Measurements from ENCODE around the gene SEC23A. TPM values are rescaled to one million over a fixed set of nuclear protein-coding genes. Genes with fewer than 3 reads are reported as not detected.

SEC23A gene
- total and polyA plus RNA-seq, 2 of the 8 experiments (the other 6 are each of a cell fraction or from before 2014, with no cell fraction given) = 30.9 to 58.2 TPM

GRCh38 chr14:39145266-39145966 is 42.4 kb upstream of the SEC23A start:
- Histone ChIP-seq H3K23me2 (ENCODE audit: low read depth, low read length) (no peaks in the 10 kb centered on the region), H4K8ac (ENCODE audit: extremely low read depth, insufficient read depth, low read length) (no peak overlapping the region), H3K79me1 (ENCODE audit: low read depth, low read length) (no peaks in the 10 kb centered on the region), H2BK5ac (ENCODE audit: low read depth, low read length) (no peak overlapping the region), H3K79me2 (ENCODE audit: control insufficient read depth in 1 of 2, insufficient read depth in 2 of 2, low read length in 2 of 2) (no peaks in the 10 kb centered on the region), H3K36me3 (ENCODE audit: control insufficient read depth in 2 of 4, insufficient read depth in 4 of 4, low read length in 3 of 4) (peaks cover 0 to 11% (median 2%) of the 10 kb centered on the region in 4 experiments; a peak in 1 of 8 replicates), H3K9ac (replicated peaks in 1 of 4; ENCODE audit: extremely low read depth in 1 of 4, low read depth in 3 of 4, low read length in 3 of 4) (no peak overlapping the region), H2BK20ac (ENCODE audit: low read length) (no peak overlapping the region), H3K4me3 (ENCODE audit: extremely low read depth in 1 of 4, insufficient read depth in 2 of 4, low read depth in 3 of 4, low read length in 4 of 4) (no peak overlapping the region), H2AK5ac (ENCODE audit: low read depth, low read length) (no peak overlapping the region), H4K5ac (ENCODE audit: insufficient read length, low read depth, low read length) (no peak overlapping the region), H2BK12ac (ENCODE audit: low read depth, low read length) (no peak overlapping the region), H3K4me1 (replicated peaks in 1 of 4; ENCODE audit: control insufficient read depth in 3 of 4, insufficient read depth in 4 of 4, low read length in 3 of 4) (0 out of 7 replicates have a peak, but pooled peaks cover 0 to under 1% (median 0%) of the 10 kb centered on the region in 4 experiments), H3K4me2 (ENCODE audit: insufficient read depth in 1 of 2, low read depth in 2 of 2, low read length in 2 of 2) (no peak overlapping the region), H3K18ac (ENCODE audit: extremely low read depth, low read length) (no peak overlapping the region), H2AFZ (ENCODE audit: low read length) (no peak overlapping the region), H2BK15ac (ENCODE audit: low read length) (no peak overlapping the region), H4K20me1 (replicated peaks in 1 of 2; ENCODE audit: control insufficient read depth in 1 of 2, insufficient read depth in 2 of 2, low read length in 2 of 2) (no peaks in the 10 kb centered on the region), H3K27me3 (replicated peaks in 1 of 4; ENCODE audit: control insufficient read depth in 3 of 4, extremely low read depth in 1 of 4, insufficient read depth in 3 of 4, low read length in 3 of 4) (no peaks in the 10 kb centered on the region), H4K91ac (replicated peaks; ENCODE audit: insufficient read length, low read length) (no peak overlapping the region), H3K4ac (replicated peaks; ENCODE audit: insufficient read length, low read depth, low read length) (no peak overlapping the region), H3K23ac (ENCODE audit: insufficient read length) (no peak overlapping the region), H3K56ac (replicated peaks; ENCODE audit: insufficient read length, low read depth, low read length) (no peak overlapping the region), H3K9me3 (ENCODE audit: insufficient read depth in 2 of 2, low read depth in 1 of 2, low read length in 1 of 2) (peaks cover 12% of the 10 kb centered on the region in 2 experiments), H3K14ac (ENCODE audit: insufficient read length) (no peak overlapping the region), H3K27ac (ENCODE audit: low read depth, low read length) (no peak overlapping the region), H2BK120ac (replicated peaks; ENCODE audit: low read depth, low read length) (no peak overlapping the region)
- peak in 1 of 2 experiments; percentile 32 for DNase-seq (ENCODE audit: low read depth in 1 of 2, low spot score in 2 of 2)
- CTCF ChIA-PET (ENCODE audit: partially characterized antibody) = interaction anchor here (1.2 kb wide), 1 partner anchor 16 kb away, joined by 4 read pairs; no protein-coding TSS in a partner anchor
- no peak for FAIRE-seq
- 87% methylated on average over 7 of the region's 7 CpGs; no CpG with 5 or more reads in 1 of the 2 experiments for WGBS, 2 experiments (ENCODE audit: extremely low coverage in 1 of 2, insufficient coverage in 1 of 2, insufficient read length in 1 of 2, insufficient replicate concordance in 2 of 2, low coverage in 1 of 2, low lambda C conversion rate in 2 of 2, missing lambda C conversion rate in 1 of 2)
- POLR2A ChIA-PET (ENCODE audit: partially characterized antibody) = interaction anchor here (0.6 to 2.1 kb wide), 6 partner anchors 11 to 33 kb away, joined by 3 to 5 read pairs (median 3); partner anchors contain the start of genes PNN and TRAPPC6B
- TF ChIP-seq KDM1A (IDR thresholded peaks at IDR 0.05; ENCODE audit: borderline replicate concordance, low read length) (no peak), NRF1 (IDR thresholded peaks at IDR 0.05; ENCODE audit: low read depth, low read length) (no peak), CTBP2 (IDR thresholded peaks at IDR 0.05; ENCODE audit: borderline replicate concordance, insufficient read depth, insufficient read length, low read length) (no peak), RXRA (IDR thresholded peaks at IDR 0.05; ENCODE audit: insufficient read depth, low read depth, low read length) (no peak), JUN (IDR thresholded peaks at IDR 0.05; ENCODE audit: low read depth, low read length) (no peak), HDAC6 (IDR thresholded peaks at IDR 0.05; ENCODE audit: low read depth, low read length) (no peak), TCF12 (IDR thresholded peaks at IDR 0.05; ENCODE audit: low read depth, low read length) (no peak), CBX8 (IDR thresholded peaks at IDR 0.05; ENCODE audit: borderline replicate concordance, low read depth, low read length) (no peak), YY1 (IDR thresholded peaks at IDR 0.05; ENCODE audit: low read depth, low read length) (no peak)
- TF ChIP-seq, protein P1, sequence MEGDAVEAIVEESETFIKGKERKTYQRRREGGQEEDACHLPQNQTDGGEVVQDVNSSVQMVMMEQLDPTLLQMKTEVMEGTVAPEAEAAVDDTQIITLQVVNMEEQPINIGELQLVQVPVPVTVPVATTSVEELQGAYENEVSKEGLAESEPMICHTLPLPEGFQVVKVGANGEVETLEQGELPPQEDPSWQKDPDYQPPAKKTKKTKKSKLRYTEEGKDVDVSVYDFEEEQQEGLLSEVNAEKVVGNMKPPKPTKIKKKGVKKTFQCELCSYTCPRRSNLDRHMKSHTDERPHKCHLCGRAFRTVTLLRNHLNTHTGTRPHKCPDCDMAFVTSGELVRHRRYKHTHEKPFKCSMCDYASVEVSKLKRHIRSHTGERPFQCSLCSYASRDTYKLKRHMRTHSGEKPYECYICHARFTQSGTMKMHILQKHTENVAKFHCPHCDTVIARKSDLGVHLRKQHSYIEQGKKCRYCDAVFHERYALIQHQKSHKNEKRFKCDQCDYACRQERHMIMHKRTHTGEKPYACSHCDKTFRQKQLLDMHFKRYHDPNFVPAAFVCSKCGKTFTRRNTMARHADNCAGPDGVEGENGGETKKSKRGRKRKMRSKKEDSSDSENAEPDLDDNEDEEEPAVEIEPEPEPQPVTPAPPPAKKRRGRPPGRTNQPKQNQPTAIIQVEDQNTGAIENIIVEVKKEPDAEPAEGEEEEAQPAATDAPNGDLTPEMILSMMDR (IDR thresholded peaks at IDR 0.05; ENCODE audit: control extremely low read depth in 1 of 3, insufficient read depth in 1 of 3, low read depth in 1 of 3, low read length in 3 of 3) = no peak

Data from H1 (cell line).